SH-SY5Y (cell line): ENCODE measurements around the gene ITPRIPL2.
A peak's percentile ranks its signal among the peaks of the same experiment; 100 is the strongest.

Source experiments
- GATA2 ChIP-seq: IDR thresholded peaks from 2 replicates; pipeline ENCODE4 v1.6.1; 2011; ENCODE audit warnings: mild to moderate bottlenecking, low read depth, low read length
- GATA3 ChIP-seq: IDR thresholded peaks from 2 replicates; pipeline ENCODE4 v1.6.1; 2011; ENCODE audit warnings: low read depth, mild to moderate bottlenecking, low read length, moderate library complexity

The ITPRIPL2 gene

GRCh38 chr16:19166500-19166899 lies 52.7 kb downstream of the ITPRIPL2 start:
- TF ChIP-seq GATA2 = no peak
- no peak for TF ChIP-seq GATA3

- TF ChIP-seq GATA3 = no peak
- peak; percentile 11; the same call in 1 of the 2 replicates for TF ChIP-seq GATA2
Observed at GRCh38 chr16:19167710-19168370, 54.1 kb downstream of the ITPRIPL2 start, which contains the start of gene SYT17. Gene SYT17 (plus strand): TSS chr16:19168240. CDS start chr16:19168647, 407 bp downstream.

GRCh38 chr16:19168371-19169081 lies 54.8 kb downstream of the ITPRIPL2 start:
- no peak for TF ChIP-seq GATA3
- no peak for TF ChIP-seq GATA2

DNA sequence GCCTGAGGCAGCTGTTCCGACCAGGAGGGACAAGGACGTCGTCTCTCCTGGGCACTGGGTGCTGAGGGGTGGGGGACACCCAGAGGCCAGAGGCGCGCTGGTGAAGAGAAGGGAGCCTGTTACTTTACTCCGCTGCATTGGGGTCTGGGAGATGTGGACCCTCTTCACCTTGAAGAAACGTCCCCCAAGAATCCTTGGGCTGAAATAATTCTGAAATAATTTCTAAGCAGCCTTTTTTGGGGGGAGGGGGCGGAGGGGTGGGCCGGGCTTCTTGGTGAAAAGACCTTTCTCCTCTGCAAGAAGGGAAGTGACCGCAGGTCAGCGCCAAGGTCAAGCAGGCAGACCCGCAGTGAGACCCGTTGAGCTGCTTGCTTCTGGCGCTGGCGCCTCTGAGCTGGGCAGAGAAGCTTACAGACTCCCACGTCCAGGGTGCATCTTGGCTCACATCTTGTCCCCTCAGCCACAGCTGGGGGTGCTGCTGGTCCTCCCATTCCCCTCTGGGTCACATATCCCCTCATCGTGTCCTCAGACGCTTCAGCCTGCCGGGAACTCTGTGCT lies 55.4 kb downstream of the ITPRIPL2 start:
- TF ChIP-seq GATA3 (no peak), GATA2 (no peak)

- TF ChIP-seq GATA2 = no peak
- no peak for TF ChIP-seq GATA3
Observed at GRCh38 chr16:19170043-19170655, 56.4 kb downstream of the ITPRIPL2 start.
